SK-N-SH (cell line): Measurements from ENCODE around the gene CSF3.

Source experiments
- EP300 ChIP-seq, 2 experiments: IDR thresholded peaks; 2 replicates each; pipeline versions ENCODE4 v1.4.0 to v1.6.1; 2012; ENCODE audit warnings: borderline replicate concordance in 1 of 2, low read depth in 1 of 2, low read length in 1 of 2
- FOXJ3 ChIP-seq: sonication (generic); formaldehyde crosslinking; IDR thresholded peaks from 2 replicates; pipeline ENCODE4 v1.5.1; 2020; ENCODE audit warnings: mild to moderate bottlenecking, missing genetic modification reagents
- JUND ChIP-seq: IDR thresholded peaks from 2 replicates; pipeline ENCODE4 v1.4.0; 2012
- MAX ChIP-seq: IDR thresholded peaks from 2 replicates; pipeline ENCODE4 v1.4.0; 2012; ENCODE audit warnings: low read depth
- MXI1 ChIP-seq: IDR thresholded peaks from 2 replicates; pipeline ENCODE4 v1.6.1; 2012; ENCODE audit warnings: mild to moderate bottlenecking, low read depth, low read length, improper control_type of control experiment
- NRF1 ChIP-seq: IDR thresholded peaks from 2 replicates; pipeline ENCODE4 v1.6.1; 2012; ENCODE audit warnings: low read depth, mild to moderate bottlenecking, low read length
- TEAD4 ChIP-seq: IDR thresholded peaks from 2 replicates; pipeline ENCODE4 v1.4.0; 2012; ENCODE audit warnings: mild to moderate bottlenecking, borderline replicate concordance; ENCODE audit not compliant: insufficient read depth
- TF ChIP-seq, protein P1 (sequence below): fragments of 200-600 bp; sonication (generic); IDR thresholded peaks from 2 replicates; pipeline ENCODE4 v1.6.1; 2017; ENCODE audit warnings: antibody characterized with exemption, mild to moderate bottlenecking, moderate library complexity

- TF ChIP-seq, protein P1, sequence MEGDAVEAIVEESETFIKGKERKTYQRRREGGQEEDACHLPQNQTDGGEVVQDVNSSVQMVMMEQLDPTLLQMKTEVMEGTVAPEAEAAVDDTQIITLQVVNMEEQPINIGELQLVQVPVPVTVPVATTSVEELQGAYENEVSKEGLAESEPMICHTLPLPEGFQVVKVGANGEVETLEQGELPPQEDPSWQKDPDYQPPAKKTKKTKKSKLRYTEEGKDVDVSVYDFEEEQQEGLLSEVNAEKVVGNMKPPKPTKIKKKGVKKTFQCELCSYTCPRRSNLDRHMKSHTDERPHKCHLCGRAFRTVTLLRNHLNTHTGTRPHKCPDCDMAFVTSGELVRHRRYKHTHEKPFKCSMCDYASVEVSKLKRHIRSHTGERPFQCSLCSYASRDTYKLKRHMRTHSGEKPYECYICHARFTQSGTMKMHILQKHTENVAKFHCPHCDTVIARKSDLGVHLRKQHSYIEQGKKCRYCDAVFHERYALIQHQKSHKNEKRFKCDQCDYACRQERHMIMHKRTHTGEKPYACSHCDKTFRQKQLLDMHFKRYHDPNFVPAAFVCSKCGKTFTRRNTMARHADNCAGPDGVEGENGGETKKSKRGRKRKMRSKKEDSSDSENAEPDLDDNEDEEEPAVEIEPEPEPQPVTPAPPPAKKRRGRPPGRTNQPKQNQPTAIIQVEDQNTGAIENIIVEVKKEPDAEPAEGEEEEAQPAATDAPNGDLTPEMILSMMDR = no peak; the same call in 1 of the 2 replicates
- no peak for TF ChIP-seq MAX
- TF ChIP-seq TEAD4 = no peak
- TF ChIP-seq EP300 (IDR thresholded peaks at IDR 0.05; ENCODE audit: borderline replicate concordance in 1 of 2, low read depth in 1 of 2, low read length in 1 of 2) = no peak
- TF ChIP-seq MXI1 = no peak
- TF ChIP-seq FOXJ3 (CRISPR knock-in tag) = no peak
- TF ChIP-seq JUND = no peak
- no peak for TF ChIP-seq NRF1
Observed at GRCh38 chr17:39979893-39980350, 35.3 kb upstream of the CSF3 start.
